NCI-H2107 (cell line): ENCODE data around the gene PCED1A.

Experiments used
- DNase-seq: peaks from one replicate; lab custom pipeline; 2025; lab: John Stamatoyannopoulos, UW

PCED1A gene

GRCh38 chr20:2840138-2840966 is at the start of gene PCED1A, which contains the start of gene VPS16:
PCED1A (minus strand) TSS chr20:2840655; CDS start chr20:2839912, 743 bp downstream.
VPS16 (plus strand) TSS chr20:2840745; CDS start chr20:2840775, 30 bp downstream.
- no peak for DNase-seq

- DNase-seq, result no peak
These were observed 49.3 kb upstream of the PCED1A start for GRCh38 chr20:2889797-2890196.

DNA sequence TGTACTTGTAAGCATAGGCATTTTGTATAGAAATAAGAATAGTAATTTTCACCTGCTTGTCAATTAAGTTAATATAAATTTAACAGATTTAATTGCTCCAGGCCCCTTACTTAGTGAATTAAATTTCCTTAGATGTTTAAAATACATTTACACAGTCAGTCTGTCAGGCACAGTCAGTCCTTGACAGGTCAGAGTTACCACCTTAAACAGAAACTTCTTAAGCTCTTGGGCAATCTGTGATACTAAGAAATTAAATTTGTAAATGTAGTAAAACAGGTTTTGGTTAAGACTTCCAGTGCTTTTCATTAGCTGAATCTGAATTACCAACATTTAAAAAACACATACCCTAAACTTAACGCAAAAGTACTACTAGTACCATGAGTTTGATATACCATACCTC is 48.8 kb upstream of the PCED1A start:
- DNase-seq, result no peak

- no peak for DNase-seq
These were observed 47.9 kb upstream of the PCED1A start for GRCh38 chr20:2888224-2888955.

- no peak for DNase-seq
These were observed 47.3 kb upstream of the PCED1A start for GRCh38 chr20:2887715-2888114.

DNA sequence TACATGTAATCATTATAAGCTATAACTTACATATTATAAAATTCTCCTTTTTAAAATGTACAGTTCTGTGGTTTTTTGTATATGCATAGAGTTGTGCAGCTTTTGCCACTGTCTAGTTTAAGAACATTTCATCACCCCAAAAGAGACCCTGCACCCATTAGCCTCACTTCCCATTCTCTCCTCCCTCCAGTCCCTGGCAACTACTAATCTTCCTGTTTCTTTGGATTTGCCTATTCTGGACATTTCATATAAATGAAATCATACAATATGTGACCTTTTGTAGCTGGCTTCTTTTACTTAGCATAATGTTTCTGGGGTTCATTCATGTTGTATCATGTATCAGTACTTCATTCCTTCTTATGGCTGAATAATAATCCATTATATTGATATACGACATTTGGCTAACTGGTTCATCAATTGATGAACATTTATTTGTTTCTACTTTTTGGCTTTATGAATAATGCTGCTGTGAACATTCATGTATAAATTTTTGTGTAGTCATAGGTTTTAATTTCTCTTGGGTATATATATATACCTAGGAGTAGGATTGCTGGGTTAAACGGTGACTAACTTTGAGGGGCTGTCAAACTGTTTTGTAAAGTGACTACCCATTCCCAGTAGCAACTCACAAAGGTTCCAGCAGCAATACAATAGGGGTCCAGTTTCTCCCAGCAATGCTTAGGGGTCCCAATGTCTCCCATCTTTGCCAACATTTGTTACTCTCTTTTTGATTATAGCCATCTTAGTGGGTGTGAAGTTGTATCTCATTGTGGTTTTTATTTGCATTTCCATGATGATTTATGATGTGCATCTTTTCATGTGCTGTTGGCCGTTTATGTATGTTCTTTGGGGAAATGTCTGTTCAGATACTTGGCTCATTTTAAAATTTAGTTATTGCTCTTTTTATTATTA is 43.5 kb upstream of the PCED1A start:
- DNase-seq, result no peak

DNA sequence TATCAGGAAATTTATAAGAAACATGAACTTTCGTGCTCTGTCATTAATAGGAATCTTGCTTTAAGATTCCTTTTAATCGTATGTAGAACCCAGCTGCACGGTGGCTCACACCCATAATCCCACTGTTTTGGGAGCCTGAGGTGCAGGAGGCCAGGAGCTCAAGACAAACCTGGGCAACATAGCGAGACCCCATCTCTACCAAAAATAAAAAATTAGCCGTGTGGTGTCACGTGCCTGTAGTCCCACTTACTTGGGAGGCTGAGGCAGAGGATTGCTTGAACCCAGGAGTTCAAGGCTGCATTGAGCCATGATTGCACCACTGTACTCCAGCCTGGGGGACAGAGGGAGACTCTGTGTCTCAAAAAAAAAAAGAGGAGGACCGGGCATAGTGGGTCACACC is 40.2 kb upstream of the PCED1A start:
- DNase-seq, result no peak

DNA sequence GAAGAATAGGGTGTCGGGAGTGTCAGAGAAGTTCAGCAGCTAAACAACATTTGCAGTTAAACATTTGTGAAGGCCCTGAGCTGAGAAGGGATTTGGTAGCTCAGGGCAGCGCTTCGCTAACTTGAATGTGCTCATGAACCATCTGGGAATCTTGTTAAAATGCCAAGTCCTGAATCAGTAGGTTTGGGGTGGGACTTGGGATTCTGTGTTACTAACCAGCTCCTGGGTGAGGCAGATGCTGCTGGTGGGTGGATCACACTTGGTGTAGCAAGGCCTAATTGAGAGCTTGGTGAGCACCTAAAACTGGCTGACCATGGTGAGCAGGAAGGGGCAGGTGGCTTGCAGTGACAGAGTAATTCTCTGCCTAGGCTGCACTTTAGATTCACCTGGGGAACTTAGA is 38.7 kb upstream of the PCED1A start:
- no peak for DNase-seq

DNA sequence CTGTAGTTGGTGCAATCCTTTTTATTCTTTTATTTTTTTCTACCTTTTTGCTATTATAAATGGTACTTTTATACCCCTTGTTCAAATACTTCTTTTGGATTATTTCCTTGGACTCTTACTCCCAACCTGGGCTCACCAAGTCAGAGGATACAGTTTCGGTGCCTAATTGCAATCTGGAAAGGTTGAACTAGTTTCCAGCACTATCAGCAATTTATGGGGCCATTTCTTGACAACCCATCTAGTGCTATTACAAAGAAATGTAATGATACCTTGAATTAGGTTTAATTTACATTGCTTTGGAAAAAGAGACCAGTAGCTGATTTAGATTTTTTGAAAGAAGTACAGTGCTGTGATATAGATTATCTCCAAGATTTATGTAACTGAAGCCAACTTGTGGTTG is 38.1 kb upstream of the PCED1A start:
- no peak for DNase-seq

- no peak for DNase-seq
These were observed 35.3 kb upstream of the PCED1A start for GRCh38 chr20:2875690-2876203.

- DNase-seq, result no peak
These were observed 34.0 kb upstream of the PCED1A start for GRCh38 chr20:2874456-2874855.

GRCh38 chr20:2873747-2874041 is 33.2 kb upstream of the PCED1A start:
- DNase-seq, result no peak

GRCh38 chr20:2873010-2873746 is 32.7 kb upstream of the PCED1A start, which contains the start of gene PTPRA:
PTPRA (plus strand) TSS chr20:2873481; CDS start chr20:2964278, 90,797 bp downstream.
- DNase-seq, result peak; percentile 65

GRCh38 chr20:2872459-2873009 is 32.1 kb upstream of the PCED1A start:
- peak; percentile 29 for DNase-seq

GRCh38 chr20:2871661-2872458 is 31.4 kb upstream of the PCED1A start:
- DNase-seq, result no peak

DNA sequence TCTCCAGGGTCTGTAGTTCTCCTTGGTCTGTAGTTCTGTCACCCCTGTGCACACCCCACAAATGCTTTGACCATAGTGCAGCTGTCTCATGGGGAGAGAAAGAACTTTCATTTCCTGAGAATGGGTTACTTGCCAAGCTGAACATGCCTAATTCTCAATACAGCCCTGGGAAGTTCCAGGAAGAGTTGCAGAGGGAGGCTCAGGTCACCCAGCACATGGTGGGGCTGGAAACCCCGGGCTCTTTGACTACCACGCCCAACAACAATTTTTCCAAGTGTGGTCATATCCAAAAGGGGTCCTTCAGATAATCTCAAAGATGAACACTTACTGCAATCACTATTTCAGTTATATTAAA is 30.6 kb upstream of the PCED1A start:
- DNase-seq, result no peak

GRCh38 chr20:2869381-2869780 is 28.9 kb upstream of the PCED1A start:
- DNase-seq, result no peak

- no peak for DNase-seq
These were observed 26.8 kb upstream of the PCED1A start for GRCh38 chr20:2867081-2867864.

- DNase-seq, result no peak
These were observed 25.8 kb upstream of the PCED1A start for GRCh38 chr20:2866236-2866635.
